Glutamatergic neuron (in vitro differentiated cells): ENCODE data around the gene PLEKHA6. TPM values are rescaled to one million over a fixed set of nuclear protein-coding genes. Genes with fewer than 3 reads are reported as not detected.

Source experiments
- DNase-seq: peaks from one replicate; pipeline ENCODE4 v3.0.0; 2022
- H3K27ac Mint-ChIP-seq: one replicate; pipeline ENCODE4 v1.8.0; 2020; ENCODE audit warnings: mild to moderate bottlenecking, mixed read lengths, inconsistent platforms; ENCODE audit not compliant: unreplicated experiment
- H3K27me3 Mint-ChIP-seq: one replicate; pipeline ENCODE4 v1.8.0; 2020; ENCODE audit warnings: mild to moderate bottlenecking, moderate library complexity, mixed read lengths, inconsistent platforms; ENCODE audit not compliant: unreplicated experiment
- H3K36me3 Mint-ChIP-seq: one replicate; pipeline ENCODE4 v1.8.0; 2020; ENCODE audit warnings: mild to moderate bottlenecking, mixed read lengths, inconsistent platforms; ENCODE audit not compliant: unreplicated experiment
- H3K4me1 Mint-ChIP-seq: one replicate; pipeline ENCODE4 v1.8.0; 2020; ENCODE audit warnings: mild to moderate bottlenecking, low read depth, mixed read lengths, inconsistent platforms; ENCODE audit not compliant: unreplicated experiment
- H3K4me3 Mint-ChIP-seq: one replicate; pipeline ENCODE4 v1.8.0; 2020; ENCODE audit warnings: mild to moderate bottlenecking, mixed read lengths, inconsistent platforms; ENCODE audit not compliant: unreplicated experiment
- H3K9me3 Mint-ChIP-seq: one replicate; pipeline ENCODE4 v1.8.0; 2020; ENCODE audit warnings: mild to moderate bottlenecking, moderate library complexity, mixed read lengths, inconsistent platforms; ENCODE audit not compliant: unreplicated experiment
- CTCF ChIP-seq: fragments of 200-600 bp; sonication (generic); IDR thresholded peaks from one replicate; pipeline ENCODE4 v1.5.0; 2021; ENCODE audit not compliant: partially characterized antibody, unreplicated experiment
- total RNA-seq: library from RNA; stranded (reverse); fragmentation: NEBNext Ultra II Directional; extraction: Animal tissue kit (Norgen Biotek cat#: 25700); gene quantifications from one replicate; pipeline ENCODE4 v1.2.1, GENCODE V29; 2021; ENCODE audit not compliant: unreplicated experiment

PLEKHA6 gene
- total RNA-seq, 1 donor from 2014 or later, result 72.7 TPM

GRCh38 chr1:204304067-204304466 is 55.7 kb downstream of the PLEKHA6 start:
- H3K27me3 Mint-ChIP-seq, result peaks cover 4% of the 10 kb centered on the region

DNA sequence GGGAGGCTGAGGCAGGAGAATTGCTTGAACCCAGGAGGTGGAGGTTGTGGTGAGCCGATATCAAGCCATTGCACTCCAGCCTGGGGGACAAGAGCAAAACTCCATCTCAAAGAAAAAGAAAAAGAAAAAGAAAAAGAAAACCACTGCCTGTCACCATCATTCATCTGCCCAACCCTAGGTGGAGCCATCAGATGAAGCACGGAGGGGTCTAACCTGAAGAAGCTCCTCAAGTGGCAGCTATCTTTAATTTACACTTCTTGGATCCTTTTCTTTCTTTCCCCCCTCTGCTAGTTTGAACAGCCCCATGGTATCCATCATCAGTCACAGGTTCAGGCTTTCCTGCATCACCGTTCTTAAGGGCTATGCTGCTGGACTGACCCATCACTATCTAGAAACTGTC is 57.0 kb downstream of the PLEKHA6 start:
- H3K9me3 Mint-ChIP-seq, result peaks cover 4% of the 10 kb centered on the region
- TF ChIP-seq CTCF, result no peak
- H3K4me1 Mint-ChIP-seq, result peaks cover 39% of the 10 kb centered on the region
- no peak overlapping the region for H3K27ac Mint-ChIP-seq
- peaks cover 4% of the 10 kb centered on the region for H3K27me3 Mint-ChIP-seq
- H3K4me3 Mint-ChIP-seq, result no peak overlapping the region
- no peak for DNase-seq
- peaks cover 4% of the 10 kb centered on the region for H3K36me3 Mint-ChIP-seq

More at GRCh38 chr1:204304067-204304466, 55.7 kb downstream of the PLEKHA6 start:
- Mint-ChIP-seq H3K27ac (no peak overlapping the region), H3K36me3 (peaks cover 4% of the 10 kb centered on the region), H3K4me1 (peaks cover 43% of the 10 kb centered on the region), H3K9me3 (peaks cover 6% of the 10 kb centered on the region), H3K4me3 (no peak overlapping the region)
- TF ChIP-seq CTCF, result no peak
- no peak for DNase-seq

DNA sequence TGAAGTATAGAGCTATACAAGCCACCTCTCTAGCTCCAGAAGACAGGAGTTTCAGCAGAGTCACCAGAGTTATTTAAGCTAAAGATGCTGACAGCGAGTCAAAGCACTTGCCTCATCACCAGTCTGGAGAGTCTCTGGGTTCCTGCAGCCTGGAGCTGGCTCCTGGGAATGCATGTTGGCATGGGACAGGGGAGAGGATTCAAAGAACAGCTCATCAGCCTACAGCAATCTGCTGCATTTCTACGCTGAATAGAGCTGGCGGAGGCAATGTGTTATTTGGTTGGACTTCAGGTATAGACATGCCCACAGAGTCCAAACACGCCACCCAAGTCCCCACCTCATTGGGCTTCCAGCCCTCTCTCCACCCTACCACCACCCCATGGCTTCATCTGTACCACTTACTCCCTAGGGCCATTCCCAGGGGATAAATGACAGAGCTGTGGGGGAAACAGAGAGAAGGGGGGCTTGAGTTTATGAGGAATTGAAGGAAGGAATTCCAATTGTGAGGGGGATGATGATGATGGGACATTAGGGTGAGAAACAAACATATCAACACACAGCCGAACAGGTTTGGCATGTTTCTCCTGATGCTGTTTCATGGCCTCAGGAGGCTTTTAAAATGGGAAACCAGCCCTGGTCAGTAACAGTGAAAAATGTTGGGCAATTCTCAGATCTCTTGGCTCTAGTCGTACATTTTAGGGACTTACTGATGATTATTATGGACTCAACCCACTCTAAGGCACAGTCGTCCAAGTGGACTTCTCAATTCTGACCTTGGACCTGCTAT is 58.4 kb downstream of the PLEKHA6 start:
- Mint-ChIP-seq H3K9me3 (peaks cover 6% of the 10 kb centered on the region), H3K4me3 (no peak overlapping the region), H3K27ac (no peak overlapping the region), H3K36me3 (peaks cover 4% of the 10 kb centered on the region), H3K4me1 (peaks cover 38% of the 10 kb centered on the region), H3K27me3 (peaks cover 5% of the 10 kb centered on the region)
- no peak for TF ChIP-seq CTCF
- DNase-seq, result no peak

- Mint-ChIP-seq H3K4me1 (peaks cover 48% of the 10 kb centered on the region), H3K27ac (peak overlapping the region; percentile 86), H3K4me3 (peak overlapping the region; percentile 32)
Measured at GRCh38 chr1:204299814-204300365, 59.8 kb downstream of the PLEKHA6 start.

More at GRCh38 chr1:204299814-204300365, 59.8 kb downstream of the PLEKHA6 start:
- Mint-ChIP-seq H3K27me3 (peaks cover 4% of the 10 kb centered on the region), H3K9me3 (peaks cover 6% of the 10 kb centered on the region), H3K36me3 (peaks cover 4% of the 10 kb centered on the region)
- DNase-seq, result no peak
- no peak for TF ChIP-seq CTCF
